HL-60 (cell line): ENCODE measurements around the gene COL20A1.

Source experiments
- DNase-seq, 2 experiments: peaks; one replicate each; pipeline ENCODE4 v3.0.0-alpha.2; 2010 to 2020; ENCODE audit warnings: low read depth in 1 of 2, low spot score in 1 of 2
- H3K27ac ChIP-seq: fragments of 250-450 bp; sonication (Bioruptor Pico); replicated peaks from 2 replicates; pipeline ENCODE4 v1.5.1; 2020; ENCODE audit warnings: mild to moderate bottlenecking, moderate library complexity
- H3K27me3 ChIP-seq: fragments of 250-450 bp; sonication (Bioruptor Pico); 2 replicates; pipeline ENCODE4 v1.5.1; 2021; ENCODE audit warnings: mild to moderate bottlenecking, moderate library complexity; ENCODE audit not compliant: insufficient read depth, poor library complexity, severe bottlenecking
- H3K4me3 ChIP-seq: replicated peaks from 2 replicates; pipeline ENCODE4 v1.5.1; 2011; ENCODE audit warnings: mild to moderate bottlenecking, control low read depth, low read length; ENCODE audit not compliant: insufficient read depth
- CTCF ChIP-seq: IDR thresholded peaks from one replicate; pipeline ENCODE4 v1.5.1; 2011; ENCODE audit warnings: low read length, control low read depth, inconsistent platforms; ENCODE audit not compliant: insufficient read depth
- GABPA ChIP-seq: IDR thresholded peaks from 2 replicates; pipeline ENCODE4 v1.6.1; 2012; ENCODE audit warnings: low read depth
- POLR2AphosphoS5 ChIP-seq: IDR thresholded peaks from 2 replicates; pipeline ENCODE4 v1.6.1; 2012; ENCODE audit warnings: low read depth
- SPI1 ChIP-seq: IDR thresholded peaks from 2 replicates; pipeline ENCODE4 v1.6.1; 2012; ENCODE audit warnings: low read depth, mild to moderate bottlenecking, borderline replicate concordance
- TF ChIP-seq, protein P1 (sequence below): IDR thresholded peaks from 2 replicates; pipeline ENCODE4 v1.6.1; 2012; ENCODE audit warnings: low read depth; ENCODE audit not compliant: insufficient replicate concordance

COL20A1 gene

DNA sequence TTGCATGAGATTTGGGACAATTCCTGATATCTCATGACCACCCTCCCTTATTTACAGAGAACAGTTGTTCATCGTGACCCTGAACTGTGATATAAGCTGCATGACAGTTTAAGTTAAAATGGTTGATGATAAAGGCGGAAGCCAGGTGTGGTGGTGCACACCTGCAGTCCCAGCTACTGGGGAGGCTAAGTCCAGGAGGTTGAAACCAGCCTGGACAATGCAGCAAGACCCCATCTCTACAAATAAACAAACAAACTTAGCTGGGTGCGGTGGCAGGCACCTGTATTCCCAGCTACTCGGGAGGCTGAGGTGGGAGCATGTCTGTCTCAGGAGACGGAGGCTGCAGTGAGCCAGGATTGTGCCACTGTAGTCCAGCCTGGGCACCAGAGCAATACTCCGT, 24.1 kb downstream of the COL20A1 start:
- no peaks in the 10 kb centered on the region for H3K27me3 ChIP-seq
- no peak for DNase-seq
- no peak for TF ChIP-seq CTCF
- TF ChIP-seq SPI1 = no peak
- TF ChIP-seq, protein P1, sequence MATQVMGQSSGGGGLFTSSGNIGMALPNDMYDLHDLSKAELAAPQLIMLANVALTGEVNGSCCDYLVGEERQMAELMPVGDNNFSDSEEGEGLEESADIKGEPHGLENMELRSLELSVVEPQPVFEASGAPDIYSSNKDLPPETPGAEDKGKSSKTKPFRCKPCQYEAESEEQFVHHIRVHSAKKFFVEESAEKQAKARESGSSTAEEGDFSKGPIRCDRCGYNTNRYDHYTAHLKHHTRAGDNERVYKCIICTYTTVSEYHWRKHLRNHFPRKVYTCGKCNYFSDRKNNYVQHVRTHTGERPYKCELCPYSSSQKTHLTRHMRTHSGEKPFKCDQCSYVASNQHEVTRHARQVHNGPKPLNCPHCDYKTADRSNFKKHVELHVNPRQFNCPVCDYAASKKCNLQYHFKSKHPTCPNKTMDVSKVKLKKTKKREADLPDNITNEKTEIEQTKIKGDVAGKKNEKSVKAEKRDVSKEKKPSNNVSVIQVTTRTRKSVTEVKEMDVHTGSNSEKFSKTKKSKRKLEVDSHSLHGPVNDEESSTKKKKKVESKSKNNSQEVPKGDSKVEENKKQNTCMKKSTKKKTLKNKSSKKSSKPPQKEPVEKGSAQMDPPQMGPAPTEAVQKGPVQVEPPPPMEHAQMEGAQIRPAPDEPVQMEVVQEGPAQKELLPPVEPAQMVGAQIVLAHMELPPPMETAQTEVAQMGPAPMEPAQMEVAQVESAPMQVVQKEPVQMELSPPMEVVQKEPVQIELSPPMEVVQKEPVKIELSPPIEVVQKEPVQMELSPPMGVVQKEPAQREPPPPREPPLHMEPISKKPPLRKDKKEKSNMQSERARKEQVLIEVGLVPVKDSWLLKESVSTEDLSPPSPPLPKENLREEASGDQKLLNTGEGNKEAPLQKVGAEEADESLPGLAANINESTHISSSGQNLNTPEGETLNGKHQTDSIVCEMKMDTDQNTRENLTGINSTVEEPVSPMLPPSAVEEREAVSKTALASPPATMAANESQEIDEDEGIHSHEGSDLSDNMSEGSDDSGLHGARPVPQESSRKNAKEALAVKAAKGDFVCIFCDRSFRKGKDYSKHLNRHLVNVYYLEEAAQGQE = no peak
- no peak for TF ChIP-seq POLR2AphosphoS5
- no peak for TF ChIP-seq GABPA

GRCh38 chr20:63317601-63318291, 24.8 kb downstream of the COL20A1 start:
- DNase-seq = no peak
- H3K27me3 ChIP-seq = no peaks in the 10 kb centered on the region
- TF ChIP-seq SPI1 (no peak), CTCF (no peak), GABPA (no peak), POLR2AphosphoS5 (no peak)
- TF ChIP-seq, protein P1 = no peak
- H3K27ac ChIP-seq = no peak overlapping the region
- H3K4me3 ChIP-seq = no peak overlapping the region

More for the DNA sequence above, 24.1 kb downstream of the COL20A1 start:
- no peak overlapping the region for H3K4me3 ChIP-seq
- H3K27ac ChIP-seq = no peak overlapping the region

DNA sequence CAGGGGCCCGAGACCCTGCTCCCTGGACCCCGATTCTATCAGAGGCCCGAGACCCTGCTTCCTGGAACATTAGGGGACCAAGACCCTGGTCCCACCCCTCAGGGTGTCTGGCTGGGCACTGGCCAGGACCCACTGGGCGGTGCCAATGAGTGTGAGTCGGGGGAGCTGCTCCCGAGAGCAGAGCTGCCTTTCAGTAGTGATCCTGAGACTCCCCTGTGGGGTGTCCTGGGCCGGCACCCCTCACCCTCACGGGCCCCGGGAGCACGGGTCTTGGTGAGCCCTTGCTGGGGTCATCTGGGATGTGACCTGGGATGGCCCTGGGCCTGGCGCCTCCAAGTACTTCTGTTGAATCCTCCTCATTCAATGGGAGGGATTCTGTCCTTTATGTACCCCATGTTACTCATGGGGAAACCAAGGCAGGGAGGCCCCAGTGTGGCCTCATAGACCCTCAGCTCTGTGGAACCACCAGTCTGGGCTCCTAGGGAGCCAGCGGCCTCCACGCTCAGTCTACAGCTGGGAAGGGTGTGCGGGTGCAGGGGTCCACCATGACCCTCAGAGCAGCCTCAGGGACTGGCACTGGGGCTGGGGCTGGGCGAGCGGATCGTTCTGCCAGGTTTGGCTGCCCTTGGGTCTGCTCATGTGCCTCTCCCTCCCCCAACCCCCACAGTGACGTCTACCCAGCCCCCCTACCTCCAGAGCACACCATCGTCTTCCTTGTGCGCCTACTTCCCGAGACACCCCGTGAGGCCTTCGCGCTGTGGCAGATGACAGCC, 25.6 kb downstream of the COL20A1 start:
- Histone ChIP-seq H3K27ac (no peak overlapping the region), H3K4me3 (no peak overlapping the region), H3K27me3 (no peaks in the 10 kb centered on the region)
- TF ChIP-seq SPI1 (no peak), GABPA (no peak), CTCF (no peak), POLR2AphosphoS5 (no peak)
- TF ChIP-seq, protein P1 = no peak
- no peak for DNase-seq
